ENCODE measurements around the gene UNC93B1. TPM values are rescaled to one million over a fixed set of nuclear protein-coding genes. Genes with fewer than 3 reads are reported as not detected.

UNC93B1 gene
- total and polyA plus RNA-seq, 2 of the 8 experiments (the other 6 are each of a cell fraction or from before 2014, with no cell fraction given) = 18.9 to 34.3 TPM

- no peak for TF ChIP-seq CBX8 (IDR thresholded peaks at IDR 0.05; ENCODE audit: borderline replicate concordance, low read depth, low read length)
- no peak for TF ChIP-seq SP1 (IDR thresholded peaks at IDR 0.05; ENCODE audit: low read depth, low read length)
- no peak for TF ChIP-seq JUND (IDR thresholded peaks at IDR 0.05; ENCODE audit: low read length)
- TF ChIP-seq NANOG (IDR thresholded peaks at IDR 0.05; ENCODE audit: insufficient read depth, low read depth, low read length, poor library complexity, severe bottlenecking) = no peak
These were observed 35.0 kb upstream of the UNC93B1 start, which contains the start of gene TCIRG1 (continued) for GRCh38 chr11:68038718-68039525.

All from H1 (cell line).